Liver (tissue), 9 donors: ENCODE data around the gene CHD9NB. TPM values are rescaled to one million over a fixed set of nuclear protein-coding genes. Genes with fewer than 3 reads are reported as not detected.
A peak's percentile ranks its signal among the peaks of the same experiment; 100 is the strongest.

Experiments used
- DNase-seq: peaks from one replicate; pipeline ENCODE4 v3.0.0-alpha.2; 2017; ENCODE audit warnings: low spot score
- H3K27ac ChIP-seq, 2 donors: one replicate each; pipeline ENCODE4 v1.7.0; 2013; ENCODE audit warnings: inconsistent platforms in 2 of 2, low read length in 2 of 2, control low read depth in 1 of 2, low read depth in 1 of 2, mild to moderate bottlenecking in 1 of 2
- H3K27me3 ChIP-seq, 4 donors: one replicate each; pipeline versions ENCODE4 v1.6.1 to v1.7.0; 2013; ENCODE audit warnings: low read length in 3 of 4, inconsistent platforms in 1 of 4, mild to moderate bottlenecking in 1 of 4, moderate library complexity in 1 of 4; ENCODE audit not compliant: control insufficient read depth in 4 of 4, insufficient read depth in 4 of 4
- H3K36me3 ChIP-seq, 4 donors: one replicate each; pipeline versions ENCODE4 v1.6.1 to v1.7.0; 2013; ENCODE audit warnings: low read length in 3 of 4, mild to moderate bottlenecking in 3 of 4, low read depth in 1 of 4, moderate library complexity in 1 of 4; ENCODE audit not compliant: control insufficient read depth in 4 of 4, insufficient read depth in 3 of 4
- H3K4me1 ChIP-seq, 4 donors: one replicate each; pipeline versions ENCODE4 v1.6.1 to v1.7.0; 2013; ENCODE audit warnings: low read length in 3 of 4, mild to moderate bottlenecking in 3 of 4, moderate library complexity in 1 of 4; ENCODE audit not compliant: control insufficient read depth in 4 of 4, insufficient read depth in 4 of 4
- H3K4me3 ChIP-seq, 3 donors: one replicate each; pipeline versions ENCODE4 v1.6.1 to v1.7.0; 2013; ENCODE audit warnings: low read length in 3 of 3, control low read depth in 1 of 3, low read depth in 1 of 3, mild to moderate bottlenecking in 1 of 3
- H3K9ac ChIP-seq, 2 donors: one replicate each; pipeline ENCODE4 v1.7.0; 2013; ENCODE audit warnings: low read length in 2 of 2, mild to moderate bottlenecking in 2 of 2, moderate library complexity in 2 of 2, control low read depth in 1 of 2, low read depth in 1 of 2
- H3K9me3 ChIP-seq, 4 donors: one replicate each; pipeline versions ENCODE4 v1.6.1 to v1.7.0; 2013; ENCODE audit warnings: low read length in 3 of 4; ENCODE audit not compliant: control insufficient read depth in 4 of 4
- EGR1 ChIP-seq, 2 donors: IDR thresholded peaks; 2 replicates each; pipeline ENCODE4 v1.6.1; 2016 to 2018; ENCODE audit warnings: antibody characterized with exemption in 2 of 2, low read depth in 2 of 2
- FOXA2 ChIP-seq: IDR thresholded peaks from 2 replicates; pipeline ENCODE4 v1.6.1; 2016; ENCODE audit warnings: antibody characterized with exemption
- GABPA ChIP-seq, 2 donors: IDR thresholded peaks in 1 of 2; conservative IDR thresholded peaks in 1 of 2; 2 replicates each; pipeline ENCODE4 v1.6.1; 2016; ENCODE audit warnings: antibody characterized with exemption in 2 of 2, mild to moderate bottlenecking in 1 of 2, moderate library complexity in 1 of 2
- HNF4A ChIP-seq, 2 donors: conservative IDR thresholded peaks; 2 replicates each; pipeline ENCODE4 v1.6.1; 2016; ENCODE audit warnings: antibody characterized with exemption in 2 of 2, mild to moderate bottlenecking in 2 of 2
- JUND ChIP-seq, 2 donors: IDR thresholded peaks; 2 replicates each; pipeline ENCODE4 v1.6.1; 2016; ENCODE audit warnings: antibody characterized with exemption in 2 of 2
- MAX ChIP-seq: IDR thresholded peaks from 2 replicates; pipeline ENCODE4 v1.6.1; 2016; ENCODE audit warnings: antibody characterized with exemption
- NR2F2 ChIP-seq: IDR thresholded peaks from 2 replicates; pipeline ENCODE4 v1.6.1; 2016; ENCODE audit warnings: antibody characterized with exemption
- RAD21 ChIP-seq, 2 donors: IDR thresholded peaks; 2 replicates each; pipeline ENCODE4 v1.6.1; 2016; ENCODE audit warnings: antibody characterized with exemption in 2 of 2, mild to moderate bottlenecking in 2 of 2
- REST ChIP-seq: IDR thresholded peaks from 2 replicates; pipeline ENCODE4 v1.6.1; 2016; ENCODE audit warnings: antibody characterized with exemption, mild to moderate bottlenecking
- RXRA ChIP-seq, 2 donors: IDR thresholded peaks; 2 replicates each; pipeline ENCODE4 v1.6.1; 2017 to 2018; ENCODE audit warnings: antibody characterized with exemption in 2 of 2, mild to moderate bottlenecking in 1 of 2
- TAF1 ChIP-seq: conservative IDR thresholded peaks from 2 replicates; pipeline ENCODE4 v1.6.1; 2016; ENCODE audit warnings: antibody characterized with exemption, mild to moderate bottlenecking
- YY1 ChIP-seq: IDR thresholded peaks from 2 replicates; pipeline ENCODE4 v1.6.1; 2016; ENCODE audit warnings: antibody characterized with exemption, mild to moderate bottlenecking
- WGBS: extraction: QIAGEN DNeasy Blood & Tissue Kit; methylation state at CpG from one replicate; pipeline ENCODE4 v1.1.7; 2013; 5-methylcytosine and 5-hydroxymethylcytosine counted together
- polyA plus RNA-seq, 2 donors: library from polyadenylated mRNA; stranded (reverse) in 1 of 2; unstranded in 1 of 2; fragments of 200-250 nt in 1 of 2; fragments of >200 nt in 1 of 2; fragmentation: Nextera tagmentation in 1 of 2; extraction: Ambion mirVana in 1 of 2; gene quantifications; one replicate each; pipeline versions ENCODE4 v1.2.1 to v1.2.3, GENCODE V29; 2013 to 2015
- total RNA-seq, 2 donors: library from RNA; depleted of rRNA; stranded (reverse); fragments of >200 nt; gene quantifications; one replicate each; pipeline ENCODE4 v1.2.3, GENCODE V29; 2014
- TF ChIP-seq, protein P1 (sequence below): fragments of 150-350 bp; IDR thresholded peaks from 2 replicates; pipeline ENCODE4 v1.5.1; 2017; ENCODE audit warnings: improper control_type of control experiment, low read depth, low read length; ENCODE audit not compliant: missing input control
- TF ChIP-seq, protein P2 (sequence below): IDR thresholded peaks from 2 replicates; pipeline ENCODE4 v1.6.1; 2016; ENCODE audit warnings: antibody characterized with exemption
- TF ChIP-seq, protein P3 (sequence below): IDR thresholded peaks from 2 replicates; pipeline ENCODE4 v1.6.1; 2016; ENCODE audit warnings: antibody characterized with exemption
- donor health status: healthy.
- donor health status: healthy.
- donor health status: healthy.
- donor health status: healthy.
- donor health status: healthy.

The CHD9NB gene
- total and polyA plus RNA-seq, 4 donors, result 0.05 to 0.42 (median 0.18) TPM; not detected in 1

GRCh38 chr16:53094013-53094630 lies 41.4 kb upstream of the CHD9NB start:
- 64% methylated on average over 10 of the region's 10 CpGs for WGBS
- H3K9ac ChIP-seq, result no peak overlapping the region
- DNase-seq, result no peak

GRCh38 chr16:53093162-53093744 lies 40.6 kb upstream of the CHD9NB start:
- 97% methylated on average over 5 of the region's 5 CpGs for WGBS
- H3K27ac ChIP-seq, result peak overlapping the region; percentile 0 to 22
- no peaks in the 10 kb centered on the region for H3K36me3 ChIP-seq
- H3K4me1 ChIP-seq, result peaks cover 16 to 41% (median 35%) of the 10 kb centered on the region in 4 donors
- H3K9me3 ChIP-seq, result no peaks in the 10 kb centered on the region
- no peak for DNase-seq
- no peaks in the 10 kb centered on the region for H3K27me3 ChIP-seq
- TF ChIP-seq REST, result no peak
- TF ChIP-seq HNF4A (conservative IDR thresholded peaks at IDR 0.05), result no peak
- no peak for TF ChIP-seq JUND (IDR thresholded peaks at IDR 0.05)
- TF ChIP-seq FOXA2, result no peak
- no peak for TF ChIP-seq MAX
- no peak for TF ChIP-seq YY1
- no peak for TF ChIP-seq EGR1 (IDR thresholded peaks at IDR 0.05; ENCODE audit: low read depth in 2 of 2)
- TF ChIP-seq, protein P1, sequence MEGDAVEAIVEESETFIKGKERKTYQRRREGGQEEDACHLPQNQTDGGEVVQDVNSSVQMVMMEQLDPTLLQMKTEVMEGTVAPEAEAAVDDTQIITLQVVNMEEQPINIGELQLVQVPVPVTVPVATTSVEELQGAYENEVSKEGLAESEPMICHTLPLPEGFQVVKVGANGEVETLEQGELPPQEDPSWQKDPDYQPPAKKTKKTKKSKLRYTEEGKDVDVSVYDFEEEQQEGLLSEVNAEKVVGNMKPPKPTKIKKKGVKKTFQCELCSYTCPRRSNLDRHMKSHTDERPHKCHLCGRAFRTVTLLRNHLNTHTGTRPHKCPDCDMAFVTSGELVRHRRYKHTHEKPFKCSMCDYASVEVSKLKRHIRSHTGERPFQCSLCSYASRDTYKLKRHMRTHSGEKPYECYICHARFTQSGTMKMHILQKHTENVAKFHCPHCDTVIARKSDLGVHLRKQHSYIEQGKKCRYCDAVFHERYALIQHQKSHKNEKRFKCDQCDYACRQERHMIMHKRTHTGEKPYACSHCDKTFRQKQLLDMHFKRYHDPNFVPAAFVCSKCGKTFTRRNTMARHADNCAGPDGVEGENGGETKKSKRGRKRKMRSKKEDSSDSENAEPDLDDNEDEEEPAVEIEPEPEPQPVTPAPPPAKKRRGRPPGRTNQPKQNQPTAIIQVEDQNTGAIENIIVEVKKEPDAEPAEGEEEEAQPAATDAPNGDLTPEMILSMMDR, result no peak
- TF ChIP-seq, protein P2, sequence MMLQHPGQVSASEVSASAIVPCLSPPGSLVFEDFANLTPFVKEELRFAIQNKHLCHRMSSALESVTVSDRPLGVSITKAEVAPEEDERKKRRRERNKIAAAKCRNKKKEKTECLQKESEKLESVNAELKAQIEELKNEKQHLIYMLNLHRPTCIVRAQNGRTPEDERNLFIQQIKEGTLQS, result no peak
- TF ChIP-seq NR2F2, result no peak
- TF ChIP-seq GABPA (IDR thresholded peaks at IDR 0.05 in 1 of 2, conservative IDR thresholded peaks at IDR 0.05 in 1 of 2), result no peak
- TF ChIP-seq, protein P3, sequence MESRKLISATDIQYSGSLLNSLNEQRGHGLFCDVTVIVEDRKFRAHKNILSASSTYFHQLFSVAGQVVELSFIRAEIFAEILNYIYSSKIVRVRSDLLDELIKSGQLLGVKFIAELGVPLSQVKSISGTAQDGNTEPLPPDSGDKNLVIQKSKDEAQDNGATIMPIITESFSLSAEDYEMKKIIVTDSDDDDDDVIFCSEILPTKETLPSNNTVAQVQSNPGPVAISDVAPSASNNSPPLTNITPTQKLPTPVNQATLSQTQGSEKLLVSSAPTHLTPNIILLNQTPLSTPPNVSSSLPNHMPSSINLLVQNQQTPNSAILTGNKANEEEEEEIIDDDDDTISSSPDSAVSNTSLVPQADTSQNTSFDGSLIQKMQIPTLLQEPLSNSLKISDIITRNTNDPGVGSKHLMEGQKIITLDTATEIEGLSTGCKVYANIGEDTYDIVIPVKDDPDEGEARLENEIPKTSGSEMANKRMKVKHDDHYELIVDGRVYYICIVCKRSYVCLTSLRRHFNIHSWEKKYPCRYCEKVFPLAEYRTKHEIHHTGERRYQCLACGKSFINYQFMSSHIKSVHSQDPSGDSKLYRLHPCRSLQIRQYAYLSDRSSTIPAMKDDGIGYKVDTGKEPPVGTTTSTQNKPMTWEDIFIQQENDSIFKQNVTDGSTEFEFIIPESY, result no peak
- no peak overlapping the region for H3K9ac ChIP-seq
- no peak overlapping the region for H3K4me3 ChIP-seq

More at GRCh38 chr16:53094013-53094630, 41.4 kb upstream of the CHD9NB start:
- peak overlapping the region; percentile 0 to 22 for H3K27ac ChIP-seq
- no peaks in the 10 kb centered on the region for H3K9me3 ChIP-seq
- H3K4me3 ChIP-seq, result no peak overlapping the region
- H3K27me3 ChIP-seq, result no peaks in the 10 kb centered on the region
- peaks cover 13 to 48% (median 35%) of the 10 kb centered on the region in 4 donors for H3K4me1 ChIP-seq
- TF ChIP-seq GABPA (IDR thresholded peaks at IDR 0.05 in 1 of 2, conservative IDR thresholded peaks at IDR 0.05 in 1 of 2) (no peak), RXRA (IDR thresholded peaks at IDR 0.05) (no peak), EGR1 (IDR thresholded peaks at IDR 0.05; ENCODE audit: low read depth in 2 of 2) (no peak), TAF1 (no peak), RAD21 (IDR thresholded peaks at IDR 0.05) (no peak), YY1 (no peak), HNF4A (conservative IDR thresholded peaks at IDR 0.05) (no peak)
- TF ChIP-seq, protein P3, result no peak
- TF ChIP-seq, protein P2, result no peak
- H3K36me3 ChIP-seq, result no peaks in the 10 kb centered on the region
